HG02870 (cell line): ENCODE data around the gene TMOD4.
"Not testable (repeated sequence)": the region's sequence is repeated elsewhere in the genome, so short reads cannot be mapped to it uniquely, and the experiment has no call there.

Experiments used
- ATAC-seq: cut with Tn5 transposase; IDR thresholded peaks from one replicate; pipeline ENCODE4 v1.9.1; 2021; ENCODE audit warnings: mild to moderate bottlenecking, moderate library complexity; ENCODE audit not compliant: unreplicated experiment

The TMOD4 gene

GRCh38 chr1:151175863-151176262 is at the start of gene TMOD4:
TMOD4 (minus strand) TSS chr1:151175981; CDS start chr1:151174875, 1,106 bp downstream.
- no peak for ATAC-seq

GRCh38 chr1:151222130-151222529 is 46.3 kb upstream of the TMOD4 start:
- no peak for ATAC-seq

GRCh38 chr1:151221616-151222015 is 45.8 kb upstream of the TMOD4 start:
- no peak for ATAC-seq

- ATAC-seq, result no peak
Measured at GRCh38 chr1:151213560-151213959, 37.8 kb upstream of the TMOD4 start.

- ATAC-seq, result no peak
Measured at GRCh38 chr1:151211972-151212705, 36.4 kb upstream of the TMOD4 start.

GRCh38 chr1:151210830-151211229 is 35.0 kb upstream of the TMOD4 start:
- no peak for ATAC-seq

- ATAC-seq, result not testable (repeated sequence)
Measured at GRCh38 chr1:151205381-151205965, 29.7 kb upstream of the TMOD4 start.

- ATAC-seq, result no peak
Measured at GRCh38 chr1:151199873-151200581, 24.2 kb upstream of the TMOD4 start.

GRCh38 chr1:151198254-151199127 is 22.7 kb upstream of the TMOD4 start, which contains the start of gene PIP5K1A:
PIP5K1A (plus strand) TSS chr1:151198552; CDS start chr1:151198997, 445 bp downstream.
- ATAC-seq, result peak; percentile 79

- ATAC-seq, result no peak
Measured at GRCh38 chr1:151197863-151198253, 22.1 kb upstream of the TMOD4 start.

GRCh38 chr1:151196292-151196800 is 20.6 kb upstream of the TMOD4 start:
- no peak for ATAC-seq

GRCh38 chr1:151194894-151195594 is 19.3 kb upstream of the TMOD4 start:
- not testable (repeated sequence) for ATAC-seq

- no peak for ATAC-seq
Measured at GRCh38 chr1:151193856-151194255, 18.1 kb upstream of the TMOD4 start.

GRCh38 chr1:151193304-151193703 is 17.5 kb upstream of the TMOD4 start:
- no peak for ATAC-seq

GRCh38 chr1:151192047-151192446 is 16.3 kb upstream of the TMOD4 start:
- no peak for ATAC-seq

- ATAC-seq, result peak; percentile 84
Measured at GRCh38 chr1:151189637-151190445, 14.1 kb upstream of the TMOD4 start, which contains the start of gene VPS72. VPS72 (minus strand) TSS chr1:151190197; CDS start chr1:151190121, 76 bp downstream.

- not testable (repeated sequence) for ATAC-seq
Measured at GRCh38 chr1:151188667-151189066, 12.9 kb upstream of the TMOD4 start.

- no peak for ATAC-seq
Measured at GRCh38 chr1:151187205-151187604, 11.4 kb upstream of the TMOD4 start.

GRCh38 chr1:151184211-151184610 is 8.4 kb upstream of the TMOD4 start:
- no peak for ATAC-seq
